HG02943 (cell line): ENCODE data around the gene MGA.

Experiments used
- ATAC-seq: cut with Tn5 transposase; IDR thresholded peaks from one replicate; pipeline ENCODE4 v1.9.1; 2021; ENCODE audit warnings: mild to moderate bottlenecking, low read depth, moderate library complexity; ENCODE audit not compliant: unreplicated experiment

The MGA gene

GRCh38 chr15:41822471-41822870 lies 162.3 kb downstream of the MGA start:
- no peak for ATAC-seq
